SH-SY5Y (cell line): ENCODE measurements around the gene AGAP1.

Experiments used
- GATA2 ChIP-seq: IDR thresholded peaks from 2 replicates; pipeline ENCODE4 v1.6.1; 2011; ENCODE audit warnings: mild to moderate bottlenecking, low read depth, low read length
- GATA3 ChIP-seq: IDR thresholded peaks from 2 replicates; pipeline ENCODE4 v1.6.1; 2011; ENCODE audit warnings: low read depth, mild to moderate bottlenecking, low read length, moderate library complexity

DNA sequence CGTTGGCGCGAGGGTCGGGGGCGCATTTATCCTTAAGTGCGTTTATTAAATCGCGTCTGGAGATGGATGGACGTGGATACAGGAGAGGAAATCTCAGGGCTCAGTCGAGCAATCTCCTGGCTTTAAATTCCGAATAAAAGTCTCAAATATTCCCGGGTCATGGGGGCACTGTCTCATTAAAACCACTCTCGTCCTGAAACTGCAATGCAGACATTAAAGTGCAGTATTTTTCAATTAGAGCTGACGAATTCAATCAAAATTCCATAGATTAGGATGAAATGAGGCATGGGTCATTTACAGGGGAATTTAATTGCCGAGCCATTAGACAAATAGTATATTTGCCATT, 685.0 kb downstream of the AGAP1 start:
- TF ChIP-seq GATA3 (no peak), GATA2 (no peak)
